ENCODE data around the gene CTSV. TPM values are rescaled to one million over a fixed set of nuclear protein-coding genes. Genes with fewer than 3 reads are reported as not detected.
"Not testable (repeated sequence)": the region's sequence is repeated elsewhere in the genome, so short reads cannot be mapped to it uniquely, and the experiment has no call there.

CTSV gene
- total RNA-seq, 1 donor from 2014 or later, result 0.21 TPM

DNA sequence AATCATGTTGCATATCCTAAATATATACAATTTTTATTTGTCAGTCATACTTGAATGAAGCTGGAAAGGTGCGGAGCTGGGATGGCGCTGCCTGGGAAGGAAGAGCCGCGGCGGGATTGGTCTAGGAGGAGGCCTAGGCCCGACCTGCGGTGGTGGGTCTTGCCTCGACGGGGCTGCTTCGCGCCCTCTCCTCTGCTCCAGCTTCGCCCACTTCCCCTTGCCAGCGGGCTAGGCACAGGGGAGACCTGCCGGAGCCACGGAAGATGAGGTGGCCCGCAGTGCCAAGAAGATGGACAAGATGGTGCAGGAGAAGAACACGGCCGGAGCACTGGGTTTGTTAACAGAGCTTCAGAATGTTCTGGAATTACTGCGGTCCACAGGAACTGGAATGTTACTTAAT, 28.5 kb upstream of the CTSV start:
- H3K27ac Mint-ChIP-seq (ENCODE audit: unreplicated experiment), result no peak overlapping the region
- no peak for DNase-seq (ENCODE audit: extremely low spot score, unreplicated experiment)
- TF ChIP-seq, protein P1, sequence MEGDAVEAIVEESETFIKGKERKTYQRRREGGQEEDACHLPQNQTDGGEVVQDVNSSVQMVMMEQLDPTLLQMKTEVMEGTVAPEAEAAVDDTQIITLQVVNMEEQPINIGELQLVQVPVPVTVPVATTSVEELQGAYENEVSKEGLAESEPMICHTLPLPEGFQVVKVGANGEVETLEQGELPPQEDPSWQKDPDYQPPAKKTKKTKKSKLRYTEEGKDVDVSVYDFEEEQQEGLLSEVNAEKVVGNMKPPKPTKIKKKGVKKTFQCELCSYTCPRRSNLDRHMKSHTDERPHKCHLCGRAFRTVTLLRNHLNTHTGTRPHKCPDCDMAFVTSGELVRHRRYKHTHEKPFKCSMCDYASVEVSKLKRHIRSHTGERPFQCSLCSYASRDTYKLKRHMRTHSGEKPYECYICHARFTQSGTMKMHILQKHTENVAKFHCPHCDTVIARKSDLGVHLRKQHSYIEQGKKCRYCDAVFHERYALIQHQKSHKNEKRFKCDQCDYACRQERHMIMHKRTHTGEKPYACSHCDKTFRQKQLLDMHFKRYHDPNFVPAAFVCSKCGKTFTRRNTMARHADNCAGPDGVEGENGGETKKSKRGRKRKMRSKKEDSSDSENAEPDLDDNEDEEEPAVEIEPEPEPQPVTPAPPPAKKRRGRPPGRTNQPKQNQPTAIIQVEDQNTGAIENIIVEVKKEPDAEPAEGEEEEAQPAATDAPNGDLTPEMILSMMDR (IDR thresholded peaks at IDR 0.05), result no peak
- no peak overlapping the region for H3K4me3 Mint-ChIP-seq (ENCODE audit: unreplicated experiment)
- no peaks in the 10 kb centered on the region for H3K4me1 Mint-ChIP-seq (ENCODE audit: unreplicated experiment)
- H3K27me3 Mint-ChIP-seq (ENCODE audit: unreplicated experiment), result peaks cover 18% of the 10 kb centered on the region
- H3K36me3 Mint-ChIP-seq (ENCODE audit: unreplicated experiment), result no peaks in the 10 kb centered on the region
- H3K9me3 Mint-ChIP-seq (ENCODE audit: unreplicated experiment), result peaks cover 8% of the 10 kb centered on the region

DNA sequence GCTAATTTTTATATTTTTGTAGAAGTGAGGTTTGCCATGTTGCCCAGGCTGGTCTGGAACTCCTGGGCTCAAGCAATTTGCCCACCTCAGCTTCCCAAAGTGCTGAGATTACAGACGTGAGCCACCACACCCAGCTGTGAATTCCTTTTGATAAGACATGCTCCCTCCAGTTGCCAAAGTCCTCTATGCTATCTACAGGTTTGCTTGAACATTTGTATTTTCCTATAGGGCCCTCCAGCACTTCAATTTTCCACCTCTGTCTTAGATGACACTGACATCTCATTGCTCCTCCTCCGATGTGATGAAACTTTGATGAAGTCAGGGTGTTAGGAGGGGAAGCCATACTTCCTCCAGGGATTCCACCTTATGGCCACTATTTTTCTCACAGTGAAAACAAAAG, 25.2 kb upstream of the CTSV start:
- Mint-ChIP-seq H3K27ac (ENCODE audit: unreplicated experiment) (no peak overlapping the region), H3K36me3 (ENCODE audit: unreplicated experiment) (no peaks in the 10 kb centered on the region), H3K4me1 (ENCODE audit: unreplicated experiment) (no peaks in the 10 kb centered on the region), H3K27me3 (ENCODE audit: unreplicated experiment) (peaks cover 9% of the 10 kb centered on the region), H3K4me3 (ENCODE audit: unreplicated experiment) (no peak overlapping the region), H3K9me3 (ENCODE audit: unreplicated experiment) (peaks cover 8% of the 10 kb centered on the region)
- DNase-seq (ENCODE audit: extremely low spot score, unreplicated experiment), result no peak
- TF ChIP-seq, protein P1 (IDR thresholded peaks at IDR 0.05), result no peak

DNA sequence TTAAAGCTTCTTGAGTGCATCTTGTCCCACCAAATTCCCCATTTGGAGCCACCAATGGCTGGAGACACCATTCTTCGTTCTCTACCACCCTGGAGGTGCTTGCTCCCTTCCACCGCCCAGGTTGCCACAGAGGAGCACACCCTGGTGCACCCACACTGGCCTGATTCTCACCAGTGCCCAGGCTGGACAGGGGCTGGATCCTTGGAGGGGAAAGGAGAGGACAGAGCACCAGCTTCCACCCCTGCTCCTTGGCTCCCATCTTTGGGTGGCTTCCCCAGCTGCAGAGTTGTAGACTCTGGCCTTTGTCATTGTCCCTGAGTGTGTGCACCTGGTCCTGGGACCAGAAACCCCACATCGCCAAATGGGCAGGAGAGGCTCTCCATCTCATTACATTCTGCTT, 21.9 kb upstream of the CTSV start:
- no peak for DNase-seq (ENCODE audit: extremely low spot score, unreplicated experiment)
- no peaks in the 10 kb centered on the region for H3K36me3 Mint-ChIP-seq (ENCODE audit: unreplicated experiment)
- H3K4me3 Mint-ChIP-seq (ENCODE audit: unreplicated experiment), result no peak overlapping the region
- H3K27me3 Mint-ChIP-seq (ENCODE audit: unreplicated experiment), result peaks cover 7% of the 10 kb centered on the region
- H3K9me3 Mint-ChIP-seq (ENCODE audit: unreplicated experiment), result no peaks in the 10 kb centered on the region
- TF ChIP-seq, protein P1 (IDR thresholded peaks at IDR 0.05), result no peak
- H3K27ac Mint-ChIP-seq (ENCODE audit: unreplicated experiment), result no peak overlapping the region
- H3K4me1 Mint-ChIP-seq (ENCODE audit: unreplicated experiment), result no peaks in the 10 kb centered on the region

DNA sequence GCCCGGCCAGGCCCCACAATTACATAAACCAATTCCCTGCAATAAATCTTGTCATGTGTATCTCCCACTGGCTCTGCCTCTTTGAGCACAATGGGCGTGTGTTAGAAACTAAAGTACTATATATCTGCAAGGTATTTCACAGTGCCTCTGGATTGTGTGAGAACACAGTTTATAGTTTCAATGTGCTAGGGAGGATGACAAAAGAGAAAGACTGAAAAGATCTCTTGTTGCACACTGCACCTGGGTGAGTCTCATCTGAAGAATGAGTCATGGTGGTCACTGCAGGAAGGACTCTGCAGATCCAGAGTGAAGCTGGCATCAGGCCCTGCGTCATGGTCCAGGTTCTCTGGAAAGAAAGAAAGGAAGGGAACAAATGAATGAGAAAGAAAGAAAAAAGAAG, 20.7 kb upstream of the CTSV start:
- TF ChIP-seq, protein P1 (IDR thresholded peaks at IDR 0.05), result no peak
- no peaks in the 10 kb centered on the region for H3K4me1 Mint-ChIP-seq (ENCODE audit: unreplicated experiment)
- no peaks in the 10 kb centered on the region for H3K36me3 Mint-ChIP-seq (ENCODE audit: unreplicated experiment)
- DNase-seq (ENCODE audit: extremely low spot score, unreplicated experiment), result no peak
- H3K4me3 Mint-ChIP-seq (ENCODE audit: unreplicated experiment), result no peak overlapping the region
- peaks cover 8% of the 10 kb centered on the region for H3K27me3 Mint-ChIP-seq (ENCODE audit: unreplicated experiment)
- H3K27ac Mint-ChIP-seq (ENCODE audit: unreplicated experiment), result no peak overlapping the region
- H3K9me3 Mint-ChIP-seq (ENCODE audit: unreplicated experiment), result no peaks in the 10 kb centered on the region

DNA sequence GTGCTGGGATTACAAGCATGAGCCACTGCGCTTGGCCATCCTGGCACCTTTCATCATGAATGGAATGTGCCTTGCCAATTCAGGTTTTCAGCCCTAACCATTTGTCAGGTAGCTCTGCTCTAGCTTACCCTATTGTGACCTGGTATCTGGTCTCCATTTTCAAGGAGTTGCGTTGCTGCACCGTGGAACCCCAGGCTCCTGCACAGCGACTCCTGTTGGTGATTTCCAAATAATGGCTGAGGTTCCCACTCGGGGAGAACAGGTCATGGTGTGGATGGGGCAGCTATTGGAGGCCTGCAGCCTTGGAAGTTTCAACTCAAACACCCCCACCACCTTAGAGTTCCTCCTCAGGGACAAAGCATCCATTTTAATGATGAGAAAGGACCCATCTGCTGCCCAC, 18.7 kb upstream of the CTSV start:
- peak; percentile 64 for DNase-seq (ENCODE audit: extremely low spot score, unreplicated experiment)
- Mint-ChIP-seq H3K36me3 (ENCODE audit: unreplicated experiment) (no peaks in the 10 kb centered on the region), H3K4me3 (ENCODE audit: unreplicated experiment) (no peak overlapping the region), H3K27me3 (ENCODE audit: unreplicated experiment) (peaks cover 20% of the 10 kb centered on the region), H3K9me3 (ENCODE audit: unreplicated experiment) (no peaks in the 10 kb centered on the region), H3K4me1 (ENCODE audit: unreplicated experiment) (no peaks in the 10 kb centered on the region), H3K27ac (ENCODE audit: unreplicated experiment) (no peak overlapping the region)
- TF ChIP-seq, protein P1 (IDR thresholded peaks at IDR 0.05), result no peak

DNA sequence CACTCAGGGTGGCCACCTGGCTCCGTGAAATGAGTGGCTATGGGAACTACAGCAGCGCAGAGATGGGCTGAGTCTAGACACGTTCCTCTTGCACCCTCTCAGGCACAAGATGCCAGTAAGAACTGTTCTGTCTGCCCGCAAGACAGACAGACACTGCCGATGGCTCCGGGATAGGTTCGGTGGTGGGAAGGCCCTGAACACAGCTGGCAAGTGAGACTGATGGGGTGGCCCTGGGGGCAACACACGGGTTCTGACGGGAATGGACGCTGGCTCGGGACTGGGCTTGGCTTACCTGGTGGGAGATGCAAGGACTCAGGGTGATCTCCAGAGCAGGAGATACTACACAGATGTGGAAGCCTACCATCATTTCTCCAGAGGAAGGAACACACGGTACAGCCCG, 16.9 kb upstream of the CTSV start:
- H3K4me3 Mint-ChIP-seq (ENCODE audit: unreplicated experiment); H3K36me3 Mint-ChIP-seq (ENCODE audit: unreplicated experiment); H3K4me1 Mint-ChIP-seq (ENCODE audit: unreplicated experiment); H3K27ac Mint-ChIP-seq (ENCODE audit: unreplicated experiment); H3K9me3 Mint-ChIP-seq (ENCODE audit: unreplicated experiment): not testable (repeated sequence)
- peak; percentile 78 for DNase-seq (ENCODE audit: extremely low spot score, unreplicated experiment)
- peaks cover 35% of the 10 kb centered on the region for H3K27me3 Mint-ChIP-seq (ENCODE audit: unreplicated experiment)

Measured in osteocyte (in vitro differentiated cells).